ENCODE data around the gene CDYL2. TPM values are rescaled to one million over a fixed set of nuclear protein-coding genes. Genes with fewer than 3 reads are reported as not detected.
"Not testable (repeated sequence)": the region's sequence is repeated elsewhere in the genome, so short reads cannot be mapped to it uniquely, and the experiment has no call there.

The CDYL2 gene
- polyA plus RNA-seq, 1 donor: 8.3 TPM

- no peak for DNase-seq
These were observed 59.5 kb downstream of the CDYL2 start for GRCh38 chr16:80744856-80745255.

GRCh38 chr16:80743772-80744171 is 60.6 kb downstream of the CDYL2 start:
- DNase-seq: no peak

- DNase-seq: no peak
These were observed 61.1 kb downstream of the CDYL2 start for GRCh38 chr16:80743273-80743672.

- no peak for DNase-seq
These were observed 62.1 kb downstream of the CDYL2 start for GRCh38 chr16:80742331-80742730.

- DNase-seq: no peak
These were observed 62.7 kb downstream of the CDYL2 start for GRCh38 chr16:80741724-80742123.

GRCh38 chr16:80739523-80739922 is 64.9 kb downstream of the CDYL2 start:
- no peak for DNase-seq

GRCh38 chr16:80738521-80738920 is 65.9 kb downstream of the CDYL2 start:
- DNase-seq: no peak

- no peak for DNase-seq
These were observed 68.6 kb downstream of the CDYL2 start for GRCh38 chr16:80735846-80736245.

- no peak for DNase-seq
These were observed 71.0 kb downstream of the CDYL2 start for GRCh38 chr16:80733407-80733806.

GRCh38 chr16:80731915-80732314 is 72.5 kb downstream of the CDYL2 start:
- DNase-seq: no peak

- not testable (repeated sequence) for DNase-seq
These were observed 77.2 kb downstream of the CDYL2 start for GRCh38 chr16:80727066-80727763.

GRCh38 chr16:80725566-80726162 is 78.7 kb downstream of the CDYL2 start:
- DNase-seq: no peak

- no peak for DNase-seq
These were observed 80.4 kb downstream of the CDYL2 start for GRCh38 chr16:80723981-80724380.

- no peak for DNase-seq
These were observed 81.3 kb downstream of the CDYL2 start for GRCh38 chr16:80723091-80723490.

- no peak for DNase-seq
These were observed 83.5 kb downstream of the CDYL2 start for GRCh38 chr16:80720804-80721371.

GRCh38 chr16:80719573-80719972 is 84.8 kb downstream of the CDYL2 start:
- DNase-seq: no peak

GRCh38 chr16:80718480-80719220 is 85.7 kb downstream of the CDYL2 start:
- peak; percentile 10 for DNase-seq

- DNase-seq: no peak
These were observed 86.8 kb downstream of the CDYL2 start for GRCh38 chr16:80717611-80718010.

GRCh38 chr16:80716564-80717139 is 87.7 kb downstream of the CDYL2 start:
- no peak for DNase-seq

GRCh38 chr16:80711406-80711805 is 93.0 kb downstream of the CDYL2 start:
- DNase-seq: no peak

- no peak for DNase-seq
These were observed 93.5 kb downstream of the CDYL2 start for GRCh38 chr16:80710918-80711317.

- no peak for DNase-seq
These were observed 95.6 kb downstream of the CDYL2 start for GRCh38 chr16:80708823-80709222.

GRCh38 chr16:80707686-80708085 is 96.7 kb downstream of the CDYL2 start:
- no peak for DNase-seq

All from left kidney (tissue), 2 donors.